Measurements from ENCODE around the gene FRS2. TPM values are rescaled to one million over a fixed set of nuclear protein-coding genes. Genes with fewer than 3 reads are reported as not detected.

FRS2 gene
- total RNA-seq, 4 donors from 2014 or later, result 22.6 to 42.0 (median 29.2) TPM

DNA sequence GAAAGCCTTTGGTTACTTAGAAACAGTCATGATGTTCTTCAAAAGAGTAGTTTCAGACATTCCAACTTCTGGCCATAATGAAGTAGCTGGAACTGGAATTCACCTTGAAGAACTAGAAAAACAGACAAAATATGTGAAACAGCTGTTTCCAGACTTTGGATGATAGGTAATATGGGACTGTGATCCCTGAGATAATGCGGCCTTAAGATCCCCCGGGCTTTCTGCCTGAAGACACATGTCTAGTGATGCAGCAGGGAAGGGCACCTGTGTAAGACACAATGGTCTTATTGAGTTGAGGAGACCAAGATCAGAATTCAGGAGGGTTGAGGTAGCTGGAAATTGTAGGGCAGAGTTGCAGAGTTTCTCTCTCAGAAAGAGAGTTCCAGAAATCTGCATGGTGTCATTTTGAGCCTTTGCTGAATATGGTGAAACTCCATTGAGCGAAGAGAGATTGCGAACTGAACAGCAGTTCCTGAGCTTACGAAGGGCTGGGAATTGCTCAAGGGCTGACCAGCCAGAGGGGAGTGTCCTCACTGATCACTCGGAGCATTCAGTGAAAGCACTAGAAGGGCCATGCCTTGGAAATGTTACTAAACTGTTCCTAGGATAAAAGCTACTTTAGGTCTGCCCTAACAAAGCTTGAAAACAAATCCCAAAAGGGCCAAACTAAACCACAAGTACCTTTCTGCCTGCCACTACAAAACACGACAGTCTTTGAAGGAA, 41.7 kb upstream of the FRS2 start:
- no peak for DNase-seq
- Histone ChIP-seq H3K9me3 (no peaks in the 10 kb centered on the region), H3K27me3 (no peaks in the 10 kb centered on the region), H3K27ac (peak overlapping the region in 1 of 4 donors; percentile 48), H3K4me3 (no peak overlapping the region), H3K4me1 (peaks cover 0 to 9% (median 0%) of the 10 kb centered on the region in 3 donors), H3K36me3 (no peaks in the 10 kb centered on the region)
- TF ChIP-seq POLR2A (IDR thresholded peaks at IDR 0.05), result no peak
- TF ChIP-seq, protein P1, sequence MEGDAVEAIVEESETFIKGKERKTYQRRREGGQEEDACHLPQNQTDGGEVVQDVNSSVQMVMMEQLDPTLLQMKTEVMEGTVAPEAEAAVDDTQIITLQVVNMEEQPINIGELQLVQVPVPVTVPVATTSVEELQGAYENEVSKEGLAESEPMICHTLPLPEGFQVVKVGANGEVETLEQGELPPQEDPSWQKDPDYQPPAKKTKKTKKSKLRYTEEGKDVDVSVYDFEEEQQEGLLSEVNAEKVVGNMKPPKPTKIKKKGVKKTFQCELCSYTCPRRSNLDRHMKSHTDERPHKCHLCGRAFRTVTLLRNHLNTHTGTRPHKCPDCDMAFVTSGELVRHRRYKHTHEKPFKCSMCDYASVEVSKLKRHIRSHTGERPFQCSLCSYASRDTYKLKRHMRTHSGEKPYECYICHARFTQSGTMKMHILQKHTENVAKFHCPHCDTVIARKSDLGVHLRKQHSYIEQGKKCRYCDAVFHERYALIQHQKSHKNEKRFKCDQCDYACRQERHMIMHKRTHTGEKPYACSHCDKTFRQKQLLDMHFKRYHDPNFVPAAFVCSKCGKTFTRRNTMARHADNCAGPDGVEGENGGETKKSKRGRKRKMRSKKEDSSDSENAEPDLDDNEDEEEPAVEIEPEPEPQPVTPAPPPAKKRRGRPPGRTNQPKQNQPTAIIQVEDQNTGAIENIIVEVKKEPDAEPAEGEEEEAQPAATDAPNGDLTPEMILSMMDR (IDR thresholded peaks at IDR 0.05), result no peak
- 80 to 86% methylated on average over 7 of the region's 7 CpGs for WGBS, 2 donors
- intact Hi-C loops (cut with DNase I), result no loop called here

DNA sequence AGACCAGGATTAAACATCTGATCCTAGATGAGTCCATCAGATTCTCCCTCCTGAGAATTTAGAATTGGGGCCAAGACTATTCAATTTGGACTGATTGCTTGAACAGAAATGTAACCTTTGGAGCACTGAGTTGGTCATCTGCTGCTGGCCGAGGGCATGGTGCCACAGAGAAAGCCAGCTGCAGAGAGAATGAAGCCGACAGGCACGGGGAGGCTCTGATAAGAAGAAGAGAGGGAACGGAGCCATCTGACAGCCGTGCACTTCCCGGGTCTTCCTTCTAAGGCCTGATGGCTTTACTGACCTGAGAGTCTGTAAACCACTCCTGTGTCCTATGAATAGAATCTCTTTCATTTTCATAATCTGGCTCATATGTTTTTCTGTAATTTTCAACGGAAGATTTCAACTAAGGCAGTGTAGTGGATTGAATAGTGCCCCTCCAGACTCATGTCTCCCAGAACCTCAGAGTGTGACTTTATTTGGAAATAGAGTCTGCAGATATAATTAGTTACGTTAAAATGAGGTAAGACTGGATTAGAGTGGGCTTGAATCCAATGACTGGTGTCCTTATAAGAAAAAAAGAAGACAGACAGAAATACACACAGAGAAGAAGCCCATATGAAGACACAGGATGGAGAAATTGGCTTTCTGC, 39.1 kb upstream of the FRS2 start:
- TF ChIP-seq, protein P1 (IDR thresholded peaks at IDR 0.05), result no peak
- TF ChIP-seq POLR2A (IDR thresholded peaks at IDR 0.05), result no peak
- intact Hi-C loops (cut with DNase I), result no loop called here
- Histone ChIP-seq H3K36me3 (no peaks in the 10 kb centered on the region), H3K4me3 (no peak overlapping the region), H3K9me3 (no peaks in the 10 kb centered on the region), H3K4me1 (peaks cover 0 to 9% (median 0%) of the 10 kb centered on the region in 3 donors), H3K27me3 (no peaks in the 10 kb centered on the region), H3K27ac (peak overlapping the region in 3 of 4 donors; percentile 51 to 78 (median 71))
- no peak for DNase-seq
- 81 to 83% methylated on average over 7 to 8 of the region's 8 CpGs for WGBS, 2 donors

GRCh38 chr12:69431591-69432222, 38.5 kb upstream of the FRS2 start:
- peaks cover 0 to 4% (median 0%) of the 10 kb centered on the region in 3 donors for H3K4me1 ChIP-seq
- no peak overlapping the region for H3K4me3 ChIP-seq
- TF ChIP-seq, protein P1 (IDR thresholded peaks at IDR 0.05), result no peak
- TF ChIP-seq POLR2A (IDR thresholded peaks at IDR 0.05), result no peak
- no peak for DNase-seq
- no peaks in the 10 kb centered on the region for H3K36me3 ChIP-seq
- 60 to 75% methylated on average over 8 of the region's 8 CpGs for WGBS, 2 donors
- intact Hi-C loops (cut with DNase I), result no loop called here
- peak overlapping the region; percentile 22 to 78 (median 61) for H3K27ac ChIP-seq
- no peaks in the 10 kb centered on the region for H3K9me3 ChIP-seq
- H3K27me3 ChIP-seq, result no peaks in the 10 kb centered on the region

GRCh38 chr12:69433653-69434052, 36.5 kb upstream of the FRS2 start:
- no peak for DNase-seq
- intact Hi-C loops (cut with DNase I), result no loop called here
- no peak overlapping the region for H3K27ac ChIP-seq
- no peaks in the 10 kb centered on the region for H3K27me3 ChIP-seq
- no peaks in the 10 kb centered on the region for H3K4me1 ChIP-seq
- no peaks in the 10 kb centered on the region for H3K36me3 ChIP-seq
- H3K4me3 ChIP-seq, result no peak overlapping the region
- no peaks in the 10 kb centered on the region for H3K9me3 ChIP-seq
- 94% methylated on average over 3 of the region's 3 CpGs for WGBS, 2 donors
- TF ChIP-seq, protein P1 (IDR thresholded peaks at IDR 0.05), result no peak
- no peak for TF ChIP-seq POLR2A (IDR thresholded peaks at IDR 0.05)

DNA sequence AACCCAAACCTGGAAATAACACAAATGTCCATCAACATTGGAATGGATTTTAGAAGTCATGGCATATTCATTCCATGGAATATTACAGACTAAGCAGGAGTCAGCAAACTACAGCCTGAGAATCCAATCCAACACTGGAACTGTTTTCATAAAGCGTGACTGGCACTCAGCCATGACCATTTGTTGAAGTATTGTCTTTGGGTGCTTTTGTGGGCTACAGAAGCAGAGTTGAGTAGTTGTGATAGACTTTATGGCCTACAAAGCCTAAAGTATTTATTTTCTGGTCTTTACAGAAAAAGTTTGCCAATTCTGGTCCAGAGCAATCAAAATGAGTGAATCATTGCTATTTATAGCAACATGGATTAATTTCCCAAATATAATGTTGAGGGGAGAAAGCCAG, 34.5 kb upstream of the FRS2 start:
- no peaks in the 10 kb centered on the region for H3K27me3 ChIP-seq
- peaks cover 0 to 6% (median 0%) of the 10 kb centered on the region in 3 donors for H3K4me1 ChIP-seq
- H3K4me3 ChIP-seq, result no peak overlapping the region
- H3K36me3 ChIP-seq, result no peaks in the 10 kb centered on the region
- 76 to 85% methylated on average over 1 of the region's 1 CpG for WGBS, 2 donors
- TF ChIP-seq, protein P1 (IDR thresholded peaks at IDR 0.05), result no peak
- no peak for TF ChIP-seq POLR2A (IDR thresholded peaks at IDR 0.05)
- intact Hi-C loops (cut with DNase I), result no loop called here
- no peaks in the 10 kb centered on the region for H3K9me3 ChIP-seq
- peak overlapping the region in 2 of 4 donors; percentile 55 to 60 for H3K27ac ChIP-seq
- DNase-seq, result no peak

Data from esophagus squamous epithelium (tissue), 5 donors.